Astrocyte (in vitro differentiated cells and primary cell): Measurements from ENCODE around the gene CYP4B1. TPM values are rescaled to one million over a fixed set of nuclear protein-coding genes. Genes with fewer than 3 reads are reported as not detected.

Experiments
- DNase-seq: peaks from one replicate; pipeline ENCODE4 v3.0.0-alpha.2; 2010; ENCODE audit warnings: low read depth
- FAIRE-seq: peaks from 2 replicates; lab custom pipeline; 2011; peaks lifted over from hg19 to GRCh38; lab: Jason Lieb, UNC
- H2AFZ ChIP-seq: 2 replicates; pipeline ENCODE4 v1.6.0; 2012; ENCODE audit warnings: low read depth, low read length, inconsistent platforms
- H3K27ac ChIP-seq: 2 replicates; pipeline ENCODE4 v1.5.1; 2011; ENCODE audit warnings: low read depth, low read length, inconsistent platforms
- H3K27me3 ChIP-seq: 2 replicates; pipeline ENCODE4 v1.6.0; 2011; ENCODE audit warnings: low read length, inconsistent platforms; ENCODE audit not compliant: insufficient read depth
- H3K36me3 ChIP-seq: 2 replicates; pipeline ENCODE4 v1.5.1; 2011; ENCODE audit warnings: low read length, inconsistent platforms; ENCODE audit not compliant: insufficient read depth
- H3K4me1 ChIP-seq: 2 replicates; pipeline ENCODE4 v1.5.1; 2011; ENCODE audit warnings: low read length, inconsistent platforms; ENCODE audit not compliant: insufficient read depth
- H3K4me2 ChIP-seq: 2 replicates; pipeline ENCODE4 v1.6.0; 2012; ENCODE audit warnings: low read length, inconsistent platforms
- H3K4me3 ChIP-seq: 2 replicates; pipeline ENCODE4 v1.5.1; 2011; ENCODE audit warnings: low read depth, mild to moderate bottlenecking, low read length, inconsistent platforms; ENCODE audit not compliant: insufficient read depth
- H3K79me2 ChIP-seq: 2 replicates; pipeline ENCODE4 v1.6.0; 2012; ENCODE audit warnings: mild to moderate bottlenecking, low read length, inconsistent platforms; ENCODE audit not compliant: insufficient read depth
- H3K9ac ChIP-seq: 2 replicates; pipeline ENCODE4 v1.6.0; 2012; ENCODE audit warnings: mild to moderate bottlenecking, low read length, inconsistent platforms
- H3K9me3 ChIP-seq: 2 replicates; pipeline ENCODE4 v1.5.1; 2012; ENCODE audit warnings: low read depth, mild to moderate bottlenecking, low read length, inconsistent platforms; ENCODE audit not compliant: insufficient read depth
- H4K20me1 ChIP-seq: 2 replicates; pipeline ENCODE4 v1.6.0; 2012; ENCODE audit warnings: low read length, inconsistent platforms; ENCODE audit not compliant: insufficient read depth
- H3K27ac Mint-ChIP-seq: one replicate; pipeline ENCODE4 v1.8.0; 2021; ENCODE audit warnings: mild to moderate bottlenecking, mixed read lengths; ENCODE audit not compliant: unreplicated experiment
- H3K27me3 Mint-ChIP-seq: one replicate; pipeline ENCODE4 v1.8.0; 2021; ENCODE audit warnings: low read depth, mixed read lengths; ENCODE audit not compliant: unreplicated experiment
- H3K36me3 Mint-ChIP-seq: one replicate; pipeline ENCODE4 v1.8.0; 2021; ENCODE audit warnings: low read depth, mixed read lengths; ENCODE audit not compliant: unreplicated experiment
- H3K4me1 Mint-ChIP-seq: one replicate; pipeline ENCODE4 v1.8.0; 2021; ENCODE audit warnings: low read depth, mixed read lengths; ENCODE audit not compliant: unreplicated experiment
- H3K4me3 Mint-ChIP-seq: one replicate; pipeline ENCODE4 v1.8.0; 2021; ENCODE audit warnings: mild to moderate bottlenecking, moderate library complexity, mixed read lengths; ENCODE audit not compliant: unreplicated experiment
- H3K9me3 Mint-ChIP-seq: one replicate; pipeline ENCODE4 v1.8.0; 2021; ENCODE audit warnings: mild to moderate bottlenecking, mixed read lengths; ENCODE audit not compliant: unreplicated experiment
- CTCF ChIP-seq: IDR thresholded peaks from 2 replicates; pipeline ENCODE4 v1.5.1; 2011; ENCODE audit warnings: low read depth, mild to moderate bottlenecking, inconsistent platforms, low read length, moderate library complexity; ENCODE audit not compliant: insufficient read depth
- EZH2 ChIP-seq: IDR thresholded peaks from 2 replicates; pipeline ENCODE4 v1.6.1; 2012; ENCODE audit warnings: mild to moderate bottlenecking, low read length, inconsistent platforms; ENCODE audit not compliant: insufficient read depth
- total RNA-seq: library from RNA; stranded (reverse); gene quantifications from 2 replicates; pipeline ENCODE4 v1.2.1, GENCODE V29; 2021

Gene CYP4B1
- total RNA-seq, 1 donor from 2014 or later, result not detected

GRCh38 chr1:46757247-46757955, 41.4 kb upstream of the CYP4B1 start:
- Histone ChIP-seq H4K20me1 (no peaks in the 10 kb centered on the region), H3K4me3 (no peak overlapping the region), H3K36me3 (no peaks in the 10 kb centered on the region), H3K4me2 (peak overlapping the region; percentile 13), H3K79me2 (no peaks in the 10 kb centered on the region), H3K9me3 (no peaks in the 10 kb centered on the region), H3K27me3 (no peaks in the 10 kb centered on the region), H3K4me1 (no peaks in the 10 kb centered on the region), H3K27ac (no peak overlapping the region), H3K9ac (no peak overlapping the region), H2AFZ (no peak overlapping the region)
- peak overlapping the region; percentile 4 for H3K27ac Mint-ChIP-seq
- peaks cover 2% of the 10 kb centered on the region for H3K36me3 Mint-ChIP-seq
- peaks cover 23% of the 10 kb centered on the region for H3K4me1 Mint-ChIP-seq
- FAIRE-seq (no peak), DNase-seq (peak; percentile 58)
- H3K9me3 Mint-ChIP-seq, result peaks cover 7% of the 10 kb centered on the region
- no peak overlapping the region for H3K4me3 Mint-ChIP-seq
- peaks cover 1% of the 10 kb centered on the region for H3K27me3 Mint-ChIP-seq
- TF ChIP-seq CTCF (no peak), EZH2 (no peak)

GRCh38 chr1:46757956-46758528, 40.8 kb upstream of the CYP4B1 start:
- no peak for TF ChIP-seq EZH2
- no peak for TF ChIP-seq CTCF
- H3K79me2 ChIP-seq, result no peaks in the 10 kb centered on the region
- H3K27ac Mint-ChIP-seq, result no peak overlapping the region
- no peak overlapping the region for H3K4me3 Mint-ChIP-seq
- no peak for FAIRE-seq
- H3K27ac ChIP-seq, result no peak overlapping the region
- H3K4me1 ChIP-seq, result no peaks in the 10 kb centered on the region
- DNase-seq, result no peak
- no peaks in the 10 kb centered on the region for H4K20me1 ChIP-seq
- peaks cover 1% of the 10 kb centered on the region for H3K27me3 Mint-ChIP-seq
- peaks cover 9% of the 10 kb centered on the region for H3K9me3 Mint-ChIP-seq
- H3K4me3 ChIP-seq, result no peak overlapping the region
- H3K36me3 Mint-ChIP-seq, result peaks cover 2% of the 10 kb centered on the region
- peaks cover 23% of the 10 kb centered on the region for H3K4me1 Mint-ChIP-seq
- no peak overlapping the region for H3K4me2 ChIP-seq
- no peaks in the 10 kb centered on the region for H3K27me3 ChIP-seq
- H2AFZ ChIP-seq, result no peak overlapping the region
- H3K9me3 ChIP-seq, result no peaks in the 10 kb centered on the region
- H3K36me3 ChIP-seq, result no peaks in the 10 kb centered on the region
- H3K9ac ChIP-seq, result no peak overlapping the region
